ENCODE results near the gene PARP8. TPM values are rescaled to one million over a fixed set of nuclear protein-coding genes. Genes with fewer than 3 reads are reported as not detected.
"Not testable (repeated sequence)": the region's sequence is repeated elsewhere in the genome, so short reads cannot be mapped to it uniquely, and the experiment has no call there.

PARP8 gene
- 100 to 1,000 TPM; 359 to 395 (median 372) TPM for total RNA-seq
- 289 TPM for total RNA-seq (2013)

- H3K9me3 Mint-ChIP-seq: no peaks in the 10 kb centered on the region
- peak within 1 kb of the TSS; percentile 96 for H3K4me3 Mint-ChIP-seq
- ATAC-seq (peak; percentile 51 to 61 (median 56)), DNase-seq (peak; percentile 61 to 69)
- H3K27ac Mint-ChIP-seq: peak within 1 kb of the TSS; percentile 99 to 100
- Histone ChIP-seq H3K27ac (ENCODE audit: low read length) (peak within 1 kb of the TSS; percentile 99), H3K4me3 (ENCODE audit: low read length) (peak within 1 kb of the TSS; percentile 96), H3K4me1 (ENCODE audit: control insufficient read depth, insufficient read depth, low read length) (peaks cover 18% of the 10 kb centered on the region), H3K27me3 (ENCODE audit: control insufficient read depth, insufficient read depth, low read length) (no peaks in the 10 kb centered on the region), H3K9me3 (ENCODE audit: control insufficient read depth, insufficient read depth, low read length) (no peaks in the 10 kb centered on the region), H3K36me3 (ENCODE audit: control insufficient read depth, insufficient read depth, low read length) (peaks cover 4% of the 10 kb centered on the region)
- H3K27me3 Mint-ChIP-seq (ENCODE audit: low read depth in 2 of 2): no peaks in the 10 kb centered on the region
- under 1% methylated on average over 64 of the region's 66 CpGs for WGBS (ENCODE audit: insufficient coverage)
- H3K36me3 Mint-ChIP-seq: peaks cover 8% of the 10 kb centered on the region
- intact Hi-C loops (cut with micrococcal nuclease): loop anchor here (2.0 to 10.0 kb wide), 3 partner anchors 76 to 102 kb away; no protein-coding TSS in a partner anchor
- H3K4me1 Mint-ChIP-seq: peaks cover 55 to 57% of the 10 kb centered on the region in 2 donors
- TF ChIP-seq CTCF (IDR thresholded peaks at IDR 0.05): no peak
Observed at GRCh38 chr5:50666261-50667022, at the start of gene PARP8. Gene PARP8, plus strand, starts transcription at chr5:50666637. Its CDS starts 459 bp downstream, at chr5:50667096.

GRCh38 chr5:50623666-50624065 lies 42.8 kb upstream of the PARP8 start:
- no peaks in the 10 kb centered on the region for H3K27me3 Mint-ChIP-seq (ENCODE audit: low read depth in 2 of 2)
- ATAC-seq: no peak
- H3K36me3 Mint-ChIP-seq: no peaks in the 10 kb centered on the region
- Histone ChIP-seq H3K4me3 (ENCODE audit: low read length) (no peak overlapping the region), H3K4me1 (ENCODE audit: control insufficient read depth, insufficient read depth, low read length) (no peaks in the 10 kb centered on the region), H3K27ac (ENCODE audit: low read length) (no peak overlapping the region), H3K9me3 (ENCODE audit: control insufficient read depth, insufficient read depth, low read length) (no peaks in the 10 kb centered on the region), H3K27me3 (ENCODE audit: control insufficient read depth, insufficient read depth, low read length) (no peaks in the 10 kb centered on the region), H3K36me3 (ENCODE audit: control insufficient read depth, insufficient read depth, low read length) (no peaks in the 10 kb centered on the region)
- H3K4me3 Mint-ChIP-seq: no peak overlapping the region
- DNase-seq: no peak
- peaks cover 0 to 2% of the 10 kb centered on the region in 2 donors for H3K9me3 Mint-ChIP-seq
- peaks cover 4 to 9% of the 10 kb centered on the region in 2 donors for H3K4me1 Mint-ChIP-seq
- intact Hi-C loops (cut with micrococcal nuclease): no loop called here
- no peak overlapping the region for H3K27ac Mint-ChIP-seq
- WGBS (ENCODE audit: insufficient coverage): 93% methylated on average over 3 of the region's 3 CpGs
- no peak for TF ChIP-seq CTCF (IDR thresholded peaks at IDR 0.05)

GRCh38 chr5:50634866-50635265 lies 31.6 kb upstream of the PARP8 start:
- H3K4me3 Mint-ChIP-seq: peak overlapping the region; percentile 71
- intact Hi-C loops (cut with micrococcal nuclease): loop anchor here (1.0 to 5.0 kb wide), 2 partner anchors 33 to 43 kb away; no protein-coding TSS in a partner anchor
- H3K27me3 ChIP-seq (ENCODE audit: control insufficient read depth, insufficient read depth, low read length); H3K36me3 Mint-ChIP-seq; H3K27me3 Mint-ChIP-seq (ENCODE audit: low read depth in 2 of 2); H3K9me3 Mint-ChIP-seq; ATAC-seq; H3K9me3 ChIP-seq (ENCODE audit: control insufficient read depth, insufficient read depth, low read length); H3K36me3 ChIP-seq (ENCODE audit: control insufficient read depth, insufficient read depth, low read length); H3K4me3 ChIP-seq (ENCODE audit: low read length): not testable (repeated sequence)
- 0% methylated on average over 2 of the region's 2 CpGs for WGBS (ENCODE audit: insufficient coverage)
- H3K27ac Mint-ChIP-seq: peak overlapping the region; percentile 78 to 94
- H3K4me1 ChIP-seq (ENCODE audit: control insufficient read depth, insufficient read depth, low read length): peaks cover 23% of the 10 kb centered on the region
- H3K27ac ChIP-seq (ENCODE audit: low read length): peak overlapping the region; percentile 56
- H3K4me1 Mint-ChIP-seq: peaks cover 60 to 62% of the 10 kb centered on the region in 2 donors
- peak; percentile 37 to 62 for DNase-seq

GRCh38 chr5:50637576-50637975 lies 28.9 kb upstream of the PARP8 start:
- H3K27me3 Mint-ChIP-seq (ENCODE audit: low read depth in 2 of 2); H3K9me3 Mint-ChIP-seq; ATAC-seq; H3K36me3 ChIP-seq (ENCODE audit: control insufficient read depth, insufficient read depth, low read length); intact Hi-C loops (cut with micrococcal nuclease); H3K36me3 Mint-ChIP-seq; H3K9me3 ChIP-seq (ENCODE audit: control insufficient read depth, insufficient read depth, low read length); H3K4me3 ChIP-seq (ENCODE audit: low read length); H3K27me3 ChIP-seq (ENCODE audit: control insufficient read depth, insufficient read depth, low read length): not testable (repeated sequence)
- Mint-ChIP-seq H3K4me1 (peaks cover 53 to 54% of the 10 kb centered on the region in 2 donors), H3K27ac (peak overlapping the region; percentile 84 to 94), H3K4me3 (peak overlapping the region; percentile 83)
- 38% methylated on average over 1 of the region's 2 CpGs for WGBS (ENCODE audit: insufficient coverage)
- H3K27ac ChIP-seq (ENCODE audit: low read length): peak overlapping the region; percentile 45
- peak in 1 of 2 donors; percentile 23 for DNase-seq
- H3K4me1 ChIP-seq (ENCODE audit: control insufficient read depth, insufficient read depth, low read length): peaks cover 21% of the 10 kb centered on the region

Measured in natural killer cell (primary cell).